Measurements from ENCODE around the gene NOL4L.

Gene NOL4L

GRCh38 chr20:32585011-32585585, at the start of gene NOL4L:
NOL4L (minus strand) TSS chr20:32585333; CDS start chr20:32584890, 443 bp downstream.
- no peak for DNase-seq

GRCh38 chr20:32634041-32634805, 49.1 kb upstream of the NOL4L start:
- no peak for DNase-seq

GRCh38 chr20:32632461-32633354, 47.6 kb upstream of the NOL4L start:
- no peak for DNase-seq

- no peak for DNase-seq
Measured at GRCh38 chr20:32631933-32632460, 46.9 kb upstream of the NOL4L start.

- no peak for DNase-seq
Measured at GRCh38 chr20:32629813-32630212, 44.7 kb upstream of the NOL4L start.

GRCh38 chr20:32628960-32629530, 43.9 kb upstream of the NOL4L start:
- no peak for DNase-seq

- no peak for DNase-seq
Measured at GRCh38 chr20:32626859-32627636, 41.9 kb upstream of the NOL4L start.

GRCh38 chr20:32626407-32626806, 41.3 kb upstream of the NOL4L start:
- DNase-seq = no peak

- DNase-seq = no peak
Measured at GRCh38 chr20:32625996-32626395, 40.9 kb upstream of the NOL4L start.

- DNase-seq = no peak
Measured at GRCh38 chr20:32624687-32625345, 39.7 kb upstream of the NOL4L start.

- no peak for DNase-seq
Measured at GRCh38 chr20:32623667-32624157, 38.6 kb upstream of the NOL4L start.

- no peak for DNase-seq
Measured at GRCh38 chr20:32622585-32623468, 37.7 kb upstream of the NOL4L start.

GRCh38 chr20:32621891-32622584, 36.9 kb upstream of the NOL4L start:
- no peak for DNase-seq

GRCh38 chr20:32621071-32621890, 36.1 kb upstream of the NOL4L start:
- no peak for DNase-seq

- DNase-seq = no peak
Measured at GRCh38 chr20:32619586-32619985, 34.5 kb upstream of the NOL4L start.

- no peak for DNase-seq
Measured at GRCh38 chr20:32614772-32615171, 29.6 kb upstream of the NOL4L start.

GRCh38 chr20:32614303-32614702, 29.2 kb upstream of the NOL4L start:
- DNase-seq = no peak

- DNase-seq = no peak
Measured at GRCh38 chr20:32613192-32614053, 28.3 kb upstream of the NOL4L start.
